Stimulated activated CD4-positive, alpha-beta T cell treated with anti-CD3 and anti-CD28 coated beads, Interleukin-4, amount 100 ng/mL, for 24 hours (primary cell): ENCODE measurements around the gene WDFY4.
"Not testable (repeated sequence)": the region's sequence is repeated elsewhere in the genome, so short reads cannot be mapped to it uniquely, and the experiment has no call there.

Source experiments
- DNase-seq: peaks from one replicate; pipeline ENCODE4 v3.0.0-alpha.2; 2020

The WDFY4 gene, protein sequence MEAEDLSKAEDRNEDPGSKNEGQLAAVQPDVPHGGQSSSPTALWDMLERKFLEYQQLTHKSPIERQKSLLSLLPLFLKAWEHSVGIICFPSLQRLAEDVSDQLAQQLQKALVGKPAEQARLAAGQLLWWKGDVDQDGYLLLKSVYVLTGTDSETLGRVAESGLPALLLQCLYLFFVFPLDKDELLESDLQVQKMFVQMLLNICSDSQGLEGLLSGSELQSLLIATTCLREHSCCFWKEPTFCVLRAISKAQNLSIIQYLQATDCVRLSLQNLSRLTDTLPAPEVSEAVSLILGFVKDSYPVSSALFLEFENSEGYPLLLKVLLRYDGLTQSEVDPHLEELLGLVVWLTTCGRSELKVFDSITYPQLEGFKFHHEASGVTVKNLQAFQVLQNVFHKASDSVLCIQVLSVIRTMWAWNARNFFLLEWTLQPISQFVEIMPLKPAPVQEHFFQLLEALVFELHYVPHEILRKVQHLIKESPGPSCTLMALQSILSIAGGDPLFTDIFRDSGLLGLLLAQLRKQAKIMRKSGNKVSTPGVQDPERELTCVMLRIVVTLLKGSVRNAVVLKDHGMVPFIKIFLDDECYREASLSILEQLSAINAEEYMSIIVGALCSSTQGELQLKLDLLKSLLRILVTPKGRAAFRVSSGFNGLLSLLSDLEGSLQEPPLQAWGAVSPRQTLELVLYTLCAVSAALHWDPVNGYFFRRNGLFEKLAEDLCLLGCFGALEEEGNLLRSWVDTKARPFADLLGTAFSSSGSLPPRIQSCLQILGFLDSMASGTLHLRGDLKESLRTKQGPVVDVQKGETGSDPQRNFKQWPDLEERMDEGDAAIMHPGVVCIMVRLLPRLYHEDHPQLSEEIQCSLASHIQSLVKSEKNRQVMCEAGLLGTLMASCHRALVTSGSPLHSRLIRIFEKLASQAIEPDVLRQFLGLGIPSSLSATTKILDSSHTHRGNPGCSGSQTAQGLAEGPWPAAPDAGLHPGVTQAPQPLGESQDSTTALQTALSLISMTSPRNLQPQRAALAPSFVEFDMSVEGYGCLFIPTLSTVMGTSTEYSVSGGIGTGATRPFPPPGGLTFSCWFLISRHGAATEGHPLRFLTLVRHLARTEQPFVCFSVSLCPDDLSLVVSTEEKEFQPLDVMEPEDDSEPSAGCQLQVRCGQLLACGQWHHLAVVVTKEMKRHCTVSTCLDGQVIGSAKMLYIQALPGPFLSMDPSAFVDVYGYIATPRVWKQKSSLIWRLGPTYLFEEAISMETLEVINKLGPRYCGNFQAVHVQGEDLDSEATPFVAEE (N-terminal part only)

DNA sequence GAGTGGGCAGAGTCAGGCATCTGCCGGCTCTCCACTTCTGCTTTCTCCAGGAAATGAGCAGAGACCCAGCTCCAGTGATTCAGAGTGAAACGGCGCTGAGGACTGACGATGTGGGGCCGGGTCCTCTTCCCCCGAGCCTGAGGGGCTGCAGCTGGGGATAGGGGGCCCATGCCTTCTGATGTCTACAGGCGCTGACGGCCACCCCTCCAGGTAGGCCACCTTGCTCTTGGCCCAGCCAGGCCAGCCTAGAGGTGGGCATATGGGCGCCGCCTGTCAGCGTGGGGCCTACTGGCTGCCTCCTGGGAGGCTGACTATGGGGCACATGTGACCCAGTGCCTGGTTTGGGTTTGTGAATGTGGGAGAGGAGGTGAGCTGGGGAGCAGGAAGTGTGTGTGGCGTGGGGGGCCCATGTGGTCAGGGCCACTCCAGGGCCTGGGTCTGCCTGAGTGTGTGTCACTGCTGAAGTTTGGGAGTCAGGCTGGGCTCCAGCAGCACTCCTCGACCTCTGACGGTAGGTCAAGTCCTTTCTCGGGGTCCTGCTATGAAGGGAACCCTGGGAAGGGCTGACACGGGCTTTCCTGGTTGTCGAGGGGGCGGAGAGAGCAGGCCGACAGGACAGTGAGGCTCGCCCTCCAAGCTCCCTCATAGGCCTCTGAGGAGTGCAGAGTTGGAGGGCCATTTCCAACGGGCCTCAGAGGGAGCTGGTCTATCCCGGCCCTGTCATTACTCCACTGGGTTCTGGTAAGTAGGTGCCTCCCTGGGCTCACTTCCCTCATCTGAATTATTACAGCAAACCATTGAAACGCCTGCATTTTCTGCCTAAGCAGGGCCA is at the start of gene WDFY4:
TSS of gene WDFY4 (plus strand) at position 82 of the 832 bp plus-strand sequence. CDS start 24,860 bp downstream, outside the sequence.
- no peak for DNase-seq

DNA sequence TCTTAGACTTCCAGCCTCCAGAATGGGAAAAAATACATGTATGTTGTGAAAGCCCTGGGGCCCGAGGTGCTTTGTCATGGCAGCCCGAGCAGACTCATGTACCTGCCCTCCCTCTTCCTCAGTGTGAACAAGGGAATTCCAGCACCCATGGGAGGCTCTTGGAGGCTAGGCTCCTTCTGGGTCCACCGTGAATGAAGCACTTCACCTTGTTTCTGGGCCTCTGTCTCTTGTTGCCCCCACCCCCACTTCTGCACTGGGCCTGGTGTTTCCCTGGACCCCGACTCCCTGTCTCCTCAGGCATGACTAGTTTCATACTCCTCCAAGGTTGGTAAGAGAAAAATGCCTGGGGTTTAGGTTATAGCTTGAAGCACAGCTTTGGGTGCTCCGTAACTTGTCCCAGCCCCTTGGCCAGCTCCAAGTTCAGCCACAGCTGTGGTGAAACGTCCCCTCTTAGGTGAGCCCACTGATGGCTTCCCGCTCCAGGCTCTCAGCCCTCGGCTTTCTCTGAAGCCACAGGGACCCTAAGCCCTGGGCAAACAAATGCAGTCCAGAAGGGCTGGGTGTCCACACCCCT is 49.6 kb upstream of the WDFY4 start:
- DNase-seq, result no peak

DNA sequence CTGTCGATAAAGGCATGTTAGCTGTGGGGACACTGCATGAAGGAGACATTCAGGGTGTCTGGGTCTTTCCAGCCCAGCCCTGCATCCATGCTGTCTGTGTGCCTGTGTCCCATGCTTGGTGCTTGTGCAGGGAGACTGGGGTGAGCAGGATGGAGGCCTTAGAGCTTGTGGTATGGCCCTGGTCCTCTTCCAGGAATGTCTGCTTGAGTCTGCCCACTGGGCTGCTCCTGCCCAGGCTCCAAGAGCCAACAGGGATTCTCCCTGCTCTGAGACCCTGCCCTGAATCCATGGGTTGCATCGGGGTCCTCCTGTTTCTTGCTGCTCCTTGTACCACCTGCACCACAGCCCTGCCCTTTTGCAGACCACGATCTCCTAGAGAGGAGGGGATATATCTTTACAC is 48.4 kb upstream of the WDFY4 start:
- DNase-seq, result no peak

DNA sequence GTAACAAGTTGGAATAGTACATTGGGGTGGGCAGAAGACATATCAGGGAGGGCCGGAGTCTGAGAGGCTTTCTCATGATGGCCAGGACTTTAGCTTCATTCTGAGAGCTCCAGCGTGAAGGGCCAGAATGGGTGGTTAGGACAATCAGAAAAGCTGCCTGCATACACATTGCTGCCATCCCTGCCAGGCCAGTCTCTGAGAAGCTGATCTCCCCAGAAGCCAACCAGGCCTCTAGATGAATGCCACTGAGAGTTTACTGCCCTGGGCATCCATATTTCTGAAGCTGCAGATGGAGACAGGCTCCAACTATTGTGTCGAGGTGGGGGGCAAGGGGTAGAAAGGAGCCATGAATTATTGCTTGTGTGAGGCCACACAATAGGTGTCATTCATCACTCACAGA is 47.8 kb upstream of the WDFY4 start:
- DNase-seq, result no peak

DNA sequence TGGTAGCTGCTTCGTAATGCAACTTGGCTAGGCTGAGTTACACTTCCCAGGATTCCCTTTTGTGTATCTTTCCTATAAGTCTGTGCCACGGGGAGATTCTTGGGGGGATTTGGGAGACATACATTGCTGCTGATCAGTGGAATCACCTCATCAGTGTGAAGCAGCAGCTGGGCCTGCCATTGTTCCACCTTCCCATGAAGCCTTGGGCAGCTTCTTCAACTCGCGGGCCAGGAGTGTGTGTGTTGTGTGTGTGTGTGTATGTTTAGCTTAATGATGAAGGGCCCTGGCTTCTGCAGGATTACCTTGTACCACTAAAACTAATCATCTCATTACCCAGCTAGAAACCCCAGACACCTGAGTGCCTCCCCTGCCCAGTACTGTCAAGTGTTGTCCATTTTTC is 46.5 kb upstream of the WDFY4 start:
- DNase-seq, result no peak

DNA sequence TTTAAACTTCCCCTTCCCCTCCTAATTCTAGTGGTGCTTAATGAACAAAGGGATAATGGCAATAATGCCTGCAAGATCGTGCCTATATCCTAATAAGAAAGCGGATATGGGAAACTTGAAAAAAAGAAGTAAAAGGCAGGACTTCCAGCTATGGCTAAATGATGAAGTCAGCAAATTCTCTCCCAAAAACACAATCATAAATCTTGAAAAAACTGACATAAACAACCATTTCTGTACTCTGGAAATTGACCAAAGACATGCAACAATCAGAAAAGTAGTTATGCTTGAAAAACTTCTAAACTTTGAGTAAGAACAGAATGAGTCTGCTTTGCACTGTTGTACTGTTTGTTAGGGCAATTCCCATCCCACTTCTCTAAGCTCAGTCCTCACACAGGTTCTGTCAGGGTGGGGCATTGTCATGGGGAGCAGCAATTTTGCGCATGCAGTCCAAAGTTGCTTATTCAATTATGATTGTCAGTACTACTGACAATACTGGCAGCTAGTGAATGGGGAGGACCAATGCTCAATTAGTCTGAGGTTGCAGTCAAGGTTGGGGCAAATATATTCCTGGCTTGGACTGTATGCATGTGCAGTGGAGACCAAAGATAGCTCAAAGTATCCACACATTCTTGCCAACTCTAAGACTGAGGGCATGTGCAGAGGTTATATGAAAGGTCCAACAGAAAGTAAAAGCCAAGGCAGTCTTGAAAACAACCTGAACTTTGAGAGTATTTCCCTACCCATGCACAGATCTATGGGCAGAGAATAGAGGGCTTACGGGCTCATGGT is 45.7 kb upstream of the WDFY4 start:
- no peak for DNase-seq

DNA sequence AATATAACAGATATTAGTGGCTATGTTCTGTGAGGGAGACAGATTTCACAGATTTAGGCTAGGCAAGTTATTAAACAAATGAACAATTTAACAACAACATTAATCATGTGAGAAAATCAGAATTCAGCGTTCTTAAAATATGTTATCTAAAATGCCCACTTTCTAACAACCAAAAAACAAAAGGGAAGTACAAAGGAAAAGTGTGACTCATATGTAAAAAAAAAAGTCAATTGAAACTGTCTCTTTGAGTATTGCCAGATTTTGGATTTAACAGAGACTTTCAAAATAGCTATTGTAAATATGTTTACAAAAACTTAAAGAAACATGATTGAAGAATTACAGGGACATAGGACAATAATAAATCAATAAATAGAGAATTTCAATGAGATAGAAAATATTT is 45.0 kb upstream of the WDFY4 start:
- no peak for DNase-seq

DNA sequence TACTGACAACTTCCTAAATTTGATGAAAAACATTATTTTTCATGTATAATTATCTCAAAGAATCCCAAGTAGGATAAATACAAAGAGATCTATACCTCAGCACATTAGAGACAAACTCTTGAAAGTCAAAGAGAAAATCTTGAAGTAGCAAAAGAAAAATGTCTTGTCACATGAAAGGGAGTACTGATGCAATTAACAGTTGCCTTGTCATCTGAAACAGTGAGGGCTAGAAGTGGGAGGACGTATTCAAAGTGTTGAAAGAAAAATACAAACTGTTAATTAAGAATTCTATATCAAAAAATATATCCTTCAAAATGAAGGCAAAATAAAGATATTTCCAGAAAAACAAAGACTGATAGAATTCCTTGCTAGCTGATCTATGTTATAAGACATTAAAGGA is 44.3 kb upstream of the WDFY4 start:
- no peak for DNase-seq

DNA sequence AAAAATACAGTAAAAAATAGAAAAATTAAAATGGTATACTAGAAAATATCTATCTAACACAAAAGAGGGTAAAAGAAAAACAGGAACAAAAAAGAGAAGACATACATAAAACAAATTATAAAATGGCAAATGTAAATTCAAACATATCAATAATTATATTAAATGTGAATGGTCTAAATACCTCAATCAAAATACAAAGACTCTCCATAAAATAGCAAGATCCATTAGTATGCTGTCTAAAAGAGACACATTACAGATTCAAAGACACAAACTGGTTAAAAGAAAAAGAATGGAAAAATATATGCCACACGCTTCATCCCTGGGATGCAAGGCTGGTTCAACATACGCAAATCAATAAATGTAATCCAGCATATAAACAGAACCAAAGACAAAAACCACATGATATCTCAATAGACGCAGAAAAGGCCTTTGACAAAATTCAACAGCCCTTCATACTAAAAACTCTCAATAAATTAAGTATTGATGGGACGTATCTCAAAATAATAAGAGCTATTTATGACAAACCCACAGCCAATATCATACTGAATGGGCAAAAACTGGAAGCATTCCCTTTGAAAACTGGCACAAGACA is 43.5 kb upstream of the WDFY4 start:
- not testable (repeated sequence) for DNase-seq

DNA sequence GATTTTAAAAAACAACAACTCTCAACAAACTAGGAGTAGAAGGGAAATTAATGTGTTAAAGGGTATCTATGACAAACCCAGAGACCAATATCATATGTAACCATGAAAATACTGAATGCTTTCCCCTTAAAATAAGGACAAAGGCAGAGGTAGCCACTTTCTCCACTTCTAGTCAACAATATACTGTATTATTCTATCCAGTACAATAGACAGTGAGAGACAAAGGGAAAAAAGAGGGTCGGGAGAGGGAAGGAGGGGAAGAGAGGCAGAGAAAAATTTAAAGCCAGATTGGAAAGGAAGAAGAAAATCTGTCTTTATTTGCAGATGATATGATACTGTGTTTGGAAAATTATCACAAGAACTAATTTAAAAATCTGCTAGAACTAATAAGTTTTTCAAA is 39.1 kb upstream of the WDFY4 start:
- DNase-seq, result no peak

DNA sequence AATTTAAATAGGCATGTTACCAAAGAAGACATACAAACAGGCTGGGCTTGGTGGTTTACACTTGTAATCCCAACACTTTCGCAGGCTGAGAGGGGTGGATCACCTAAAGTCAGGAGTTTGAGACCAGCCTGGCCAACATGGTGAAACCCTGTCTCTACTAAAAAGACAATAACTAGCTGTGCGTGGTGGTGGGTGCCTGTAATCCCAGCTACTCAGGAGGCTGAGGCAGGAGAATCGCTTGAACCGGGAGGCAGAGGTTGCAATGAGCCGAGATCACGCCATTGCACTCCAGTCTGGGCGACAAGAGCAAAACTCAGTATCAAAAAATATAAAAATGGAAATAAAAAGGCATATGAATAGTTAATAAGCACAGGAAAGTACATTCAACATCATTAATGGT is 37.6 kb upstream of the WDFY4 start:
- DNase-seq, result not testable (repeated sequence)

DNA sequence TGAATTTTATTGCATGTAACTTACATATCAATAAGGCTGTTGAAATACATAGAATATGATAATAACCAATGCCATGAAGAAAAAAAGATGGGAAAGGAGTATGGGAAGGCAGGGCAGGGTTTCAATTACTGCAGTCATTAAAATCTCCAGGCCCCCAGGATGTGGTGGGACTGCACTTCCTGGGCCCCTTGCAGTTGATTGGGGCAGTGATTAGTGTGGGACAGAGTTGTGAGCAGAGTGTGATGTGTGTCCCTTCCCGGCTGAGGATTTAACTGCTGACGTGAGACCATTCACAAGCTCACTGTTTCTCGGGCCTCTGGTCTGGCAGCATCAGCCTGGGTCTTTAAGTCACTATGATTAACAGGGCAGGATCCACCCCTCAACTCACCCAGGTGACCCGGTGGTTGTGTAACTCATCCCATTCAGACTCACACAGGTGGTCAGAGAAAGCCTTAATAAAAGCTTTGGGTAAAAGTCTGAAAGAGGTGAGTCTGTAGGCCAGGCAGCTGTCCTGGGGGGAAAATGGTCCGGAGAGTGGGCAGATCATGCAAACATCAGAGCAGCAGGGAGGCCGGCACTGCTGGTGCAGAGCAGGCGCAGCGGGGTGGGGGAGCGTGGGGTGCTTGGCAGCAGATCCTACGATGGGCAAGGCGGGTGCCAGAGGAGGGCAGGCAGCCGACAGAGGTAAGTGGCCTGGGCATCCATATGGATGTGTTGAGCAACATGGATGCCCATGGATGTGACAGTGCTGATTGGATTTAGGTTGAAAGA is 36.3 kb upstream of the WDFY4 start:
- no peak for DNase-seq

DNA sequence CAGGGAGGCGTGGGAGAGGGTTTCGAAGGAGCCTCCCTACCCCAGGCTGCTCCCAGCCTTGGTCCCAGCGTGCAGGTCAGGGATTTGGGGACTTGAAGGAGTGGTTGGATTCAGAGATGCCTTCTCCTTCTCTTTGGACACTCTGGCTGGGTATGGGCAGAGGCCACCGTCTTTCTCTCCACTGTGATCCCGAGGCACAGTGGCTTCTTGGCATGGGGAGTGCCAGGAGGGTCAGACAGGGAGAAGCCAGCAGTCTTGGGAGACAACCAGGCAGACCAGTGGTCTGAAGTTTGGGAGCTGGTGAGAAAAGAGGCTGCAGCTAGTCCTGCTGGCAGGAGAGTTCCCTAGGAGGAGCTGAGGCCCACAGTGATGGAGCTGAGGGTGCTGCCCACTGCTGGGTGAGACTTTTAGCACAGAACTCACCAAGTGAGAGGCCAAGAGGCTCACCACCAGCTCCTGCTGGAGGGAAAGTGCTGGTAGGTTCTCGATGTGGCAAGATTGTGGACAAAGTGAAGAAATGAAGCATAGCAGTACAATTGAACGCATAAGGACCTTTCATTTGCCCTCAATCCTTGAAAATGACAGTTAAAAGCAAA is 35.2 kb upstream of the WDFY4 start:
- DNase-seq, result no peak

DNA sequence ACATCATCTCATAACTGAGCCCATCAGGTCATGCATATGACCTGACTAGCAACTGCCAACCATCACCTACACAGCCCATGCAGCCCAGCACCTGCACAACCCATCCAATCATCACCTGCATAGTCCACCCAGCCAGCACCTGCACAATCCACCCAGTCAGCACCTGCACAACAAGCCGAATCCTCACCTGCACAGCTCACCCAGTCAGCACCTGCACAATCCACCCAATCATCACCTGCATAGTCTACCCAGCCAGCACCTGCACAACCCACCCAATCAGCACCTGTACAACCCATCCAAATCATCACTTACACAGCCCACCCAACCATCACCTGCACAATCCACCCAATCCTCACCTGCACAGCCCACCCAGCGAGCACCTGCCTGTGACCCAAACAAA is 33.4 kb upstream of the WDFY4 start:
- DNase-seq, result no peak

DNA sequence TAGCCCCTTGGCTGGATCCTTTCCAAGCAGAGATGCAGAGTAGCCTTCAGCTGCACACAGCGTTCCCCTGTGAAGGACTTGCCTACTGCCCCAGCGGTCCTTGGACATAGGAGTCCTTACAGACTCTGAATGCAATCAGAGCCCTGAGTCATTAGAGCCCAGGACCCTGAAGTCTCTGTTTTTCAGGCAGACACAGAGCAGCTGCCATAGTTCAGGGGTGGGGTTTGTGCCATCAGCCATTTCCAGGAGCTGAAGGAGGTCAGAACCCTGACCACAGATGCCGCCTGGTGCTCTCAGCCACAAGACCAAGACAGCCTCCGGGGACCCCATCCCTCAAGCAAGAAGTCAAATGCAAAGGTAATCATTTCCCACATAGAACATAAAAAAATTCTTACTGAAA is 32.8 kb upstream of the WDFY4 start:
- DNase-seq, result no peak

DNA sequence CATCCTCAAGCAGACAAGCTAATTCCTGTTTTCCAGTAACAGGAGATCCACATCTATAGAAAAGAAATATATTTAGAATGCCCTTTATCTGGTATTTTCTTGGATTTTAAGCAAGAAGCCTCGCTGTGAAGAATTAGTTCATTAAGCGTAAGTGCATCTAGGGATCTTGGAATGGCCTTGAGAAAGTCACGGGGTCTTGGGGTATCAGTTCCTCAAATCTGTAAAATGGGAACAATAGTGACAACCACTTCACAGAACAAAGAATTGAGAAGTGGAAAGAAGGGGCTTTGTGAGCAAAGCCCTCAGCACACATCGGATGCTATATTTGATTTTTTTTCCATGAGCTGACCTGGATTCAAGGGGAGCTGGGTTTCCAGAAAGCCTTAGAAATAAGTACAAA is 32.3 kb upstream of the WDFY4 start:
- DNase-seq, result no peak

DNA sequence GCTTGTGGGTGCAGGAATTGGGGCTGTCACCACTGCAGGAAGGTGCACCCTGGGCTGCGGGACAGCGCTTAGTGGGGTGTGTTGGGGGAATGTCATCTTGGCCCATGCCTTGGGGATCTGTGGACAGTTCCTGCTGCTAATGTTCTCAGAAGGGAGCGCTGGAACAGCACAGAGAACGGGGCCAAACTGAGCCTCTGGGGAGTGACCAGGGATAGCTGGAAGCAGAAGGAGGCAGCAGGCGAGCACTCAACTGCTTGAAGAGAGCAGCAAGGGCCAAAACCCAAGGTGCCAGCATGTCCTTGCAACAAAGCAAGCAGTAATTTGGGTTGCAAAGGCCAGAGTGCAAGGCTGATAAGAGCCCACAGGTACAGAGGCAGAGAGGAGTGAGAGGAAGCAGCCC is 31.3 kb upstream of the WDFY4 start:
- DNase-seq, result no peak

DNA sequence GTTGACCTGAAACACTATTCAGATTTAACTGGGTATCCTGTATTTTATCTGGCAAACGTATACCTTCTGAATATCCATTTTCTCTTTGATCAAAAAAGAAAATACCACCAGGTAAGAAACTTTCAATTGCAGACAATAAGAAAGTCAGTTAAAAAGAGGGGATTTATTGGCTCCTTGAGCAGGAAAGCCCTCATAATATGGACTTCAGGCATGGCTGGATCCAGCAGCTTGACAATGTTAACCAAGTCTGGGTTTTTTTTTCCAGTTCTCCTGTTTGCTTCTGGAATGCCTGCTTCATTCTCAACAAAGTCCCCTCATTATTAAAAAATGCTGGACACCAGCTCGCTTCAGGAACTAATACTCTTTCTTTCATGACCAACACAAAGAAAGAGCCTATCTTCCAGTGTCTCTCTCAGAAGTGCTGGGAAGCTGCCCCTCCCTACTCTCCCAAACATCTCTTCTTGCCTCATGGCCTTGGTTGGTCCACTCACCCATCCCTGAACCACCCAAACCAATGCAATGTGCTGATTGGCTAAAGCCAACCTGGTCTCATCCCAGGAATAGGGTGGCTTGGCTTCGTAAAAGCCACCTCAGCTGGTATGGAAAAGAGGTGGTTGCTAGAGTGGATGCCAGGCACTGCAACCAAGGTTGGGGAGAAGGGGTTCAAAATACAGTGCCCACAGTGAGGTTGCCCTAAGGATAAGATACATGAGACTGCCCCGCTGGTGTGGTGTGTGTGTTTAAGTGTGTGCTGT is 30.6 kb upstream of the WDFY4 start:
- no peak for DNase-seq
